ENCODE data around the gene MRPS16. TPM values are rescaled to one million over a fixed set of nuclear protein-coding genes. Genes with fewer than 3 reads are reported as not detected.

MRPS16 gene
- total RNA-seq, 2 donors from 2014 or later = 47.0 to 51.9 TPM

- intact Hi-C loops (cut with DNase I) = no loop called here
- TF ChIP-seq, protein P1, sequence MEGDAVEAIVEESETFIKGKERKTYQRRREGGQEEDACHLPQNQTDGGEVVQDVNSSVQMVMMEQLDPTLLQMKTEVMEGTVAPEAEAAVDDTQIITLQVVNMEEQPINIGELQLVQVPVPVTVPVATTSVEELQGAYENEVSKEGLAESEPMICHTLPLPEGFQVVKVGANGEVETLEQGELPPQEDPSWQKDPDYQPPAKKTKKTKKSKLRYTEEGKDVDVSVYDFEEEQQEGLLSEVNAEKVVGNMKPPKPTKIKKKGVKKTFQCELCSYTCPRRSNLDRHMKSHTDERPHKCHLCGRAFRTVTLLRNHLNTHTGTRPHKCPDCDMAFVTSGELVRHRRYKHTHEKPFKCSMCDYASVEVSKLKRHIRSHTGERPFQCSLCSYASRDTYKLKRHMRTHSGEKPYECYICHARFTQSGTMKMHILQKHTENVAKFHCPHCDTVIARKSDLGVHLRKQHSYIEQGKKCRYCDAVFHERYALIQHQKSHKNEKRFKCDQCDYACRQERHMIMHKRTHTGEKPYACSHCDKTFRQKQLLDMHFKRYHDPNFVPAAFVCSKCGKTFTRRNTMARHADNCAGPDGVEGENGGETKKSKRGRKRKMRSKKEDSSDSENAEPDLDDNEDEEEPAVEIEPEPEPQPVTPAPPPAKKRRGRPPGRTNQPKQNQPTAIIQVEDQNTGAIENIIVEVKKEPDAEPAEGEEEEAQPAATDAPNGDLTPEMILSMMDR (IDR thresholded peaks at IDR 0.05) = no peak
- no peak for TF ChIP-seq POLR2AphosphoS5 (IDR thresholded peaks at IDR 0.05)
These were observed 46.6 kb downstream of the MRPS16 start for GRCh38 chr10:73205890-73206289.

DNA sequence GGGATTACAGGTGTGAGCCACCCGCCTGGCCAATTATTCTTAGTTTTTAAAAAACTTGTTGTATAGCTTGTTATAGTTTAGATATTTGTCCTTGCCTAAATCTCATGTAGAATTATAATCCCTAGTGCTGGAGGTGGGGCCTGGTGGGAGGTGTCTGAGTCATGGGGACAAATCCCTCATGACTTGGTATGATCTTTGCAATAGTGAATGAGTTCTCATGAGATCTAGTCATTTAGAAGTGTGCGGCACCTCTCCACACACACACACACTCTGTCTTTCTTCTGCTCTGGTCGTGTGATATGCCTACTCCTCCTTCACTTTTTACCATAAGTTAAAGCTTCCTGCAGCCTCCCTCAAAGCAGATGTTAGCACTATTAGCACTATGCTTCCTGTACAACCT lies 47.4 kb downstream of the MRPS16 start:
- Histone ChIP-seq H3K9me3 (no peaks in the 10 kb centered on the region), H3K27ac (no peak overlapping the region), H3K4me3 (no peak overlapping the region), H3K4me1 (replicated peaks) (no peaks in the 10 kb centered on the region), H3K27me3 (replicated peaks; ENCODE audit: insufficient read depth) (no peaks in the 10 kb centered on the region), H3K36me3 (no peaks in the 10 kb centered on the region)
- no peak for DNase-seq (ENCODE audit: low spot score)
- 90% methylated on average over 3 of the region's 3 CpGs for whole genome bisulfite sequencing
- TF ChIP-seq POLR2A (IDR thresholded peaks at IDR 0.05) (no peak), POLR2AphosphoS5 (IDR thresholded peaks at IDR 0.05) (no peak)
- TF ChIP-seq, protein P1 (IDR thresholded peaks at IDR 0.05) = no peak
- intact Hi-C loops (cut with DNase I) = no loop called here

More at GRCh38 chr10:73205890-73206289, 46.6 kb downstream of the MRPS16 start:
- no peak for DNase-seq (ENCODE audit: low spot score)
- Histone ChIP-seq H3K27me3 (replicated peaks; ENCODE audit: insufficient read depth) (no peaks in the 10 kb centered on the region), H3K27ac (no peak overlapping the region), H3K36me3 (no peaks in the 10 kb centered on the region), H3K4me1 (replicated peaks) (no peaks in the 10 kb centered on the region), H3K9me3 (no peaks in the 10 kb centered on the region), H3K4me3 (no peak overlapping the region)
- 97% methylated on average over 1 of the region's 1 CpG for WGBS

Small RNAs within 50 kb of the gene (small RNA-seq; reads per million reads assigned to genes)
- gene RNU6-833P = 0 reads per million in 2 donors

Other genes starting within 250 kb of the MRPS16 start
- 10 to 100 TPM; 16.2 to 26.8 TPM for gene P4HA1, start 155.8 kb downstream of the MRPS16 start, total RNA-seq
- gene NUDT13, start 142.2 kb downstream of the MRPS16 start, total RNA-seq = 1 to 10 TPM in 1 of 2 donors, under 1 TPM in 1; 0.97 to 1.6 TPM
- gene ECD, start 84.6 kb downstream of the MRPS16 start, total RNA-seq = 10 to 100 TPM; 26.0 to 40.7 TPM
- gene FAM149B1, start 84.5 kb downstream of the MRPS16 start, total RNA-seq = 10 to 100 TPM; 15.8 to 17.7 TPM
- 10 to 100 TPM; 17.4 to 26.2 TPM for gene DNAJC9, start 5.4 kb downstream of the MRPS16 start, total RNA-seq
- 10 to 100 TPM in 1 of 2 donors, 1 to 10 TPM in 1; 7.2 to 11.9 TPM for gene CFAP70, start 106.2 kb upstream of the MRPS16 start, total RNA-seq
- 100 to 1,000 TPM in 1 of 2 donors, 10 to 100 TPM in 1; 98.9 to 117 TPM for gene ANXA7, start 161.4 kb upstream of the MRPS16 start, total RNA-seq
- 1 to 10 TPM; 2.2 to 2.4 TPM for gene MSS51, start 180.9 kb upstream of the MRPS16 start, total RNA-seq
- gene PPP3CB, start 243.4 kb upstream of the MRPS16 start, total RNA-seq = 10 to 100 TPM; 38.6 to 44.3 TPM

All from prostate gland (tissue), 2 donors.